Fibroblast of the aortic adventitia (primary cell): ENCODE data around the gene FBXO9. TPM values are rescaled to one million over a fixed set of nuclear protein-coding genes. Genes with fewer than 3 reads are reported as not detected.

Experiments used
- DNase-seq: peaks from one replicate; pipeline ENCODE4 v3.0.0-alpha.2; 2010; ENCODE audit warnings: low read depth
- H3K4me3 ChIP-seq: 2 replicates; pipeline ENCODE4 v1.5.1; 2011; ENCODE audit warnings: low read depth, mild to moderate bottlenecking, control low read depth, low read length, moderate library complexity
- CTCF ChIP-seq: IDR thresholded peaks from 2 replicates; pipeline ENCODE4 v1.5.1; 2011; ENCODE audit warnings: mild to moderate bottlenecking, low read length, control low read depth, inconsistent platforms; ENCODE audit not compliant: insufficient read depth
- total RNA-seq: library from RNA; depleted of rRNA; stranded (reverse); fragments of >200 nt; gene quantifications from 2 replicates; pipeline ENCODE4 v1.2.3, GENCODE V29; 2012; ENCODE audit warnings: low replicate concordance

FBXO9 gene
- total RNA-seq, 1 donor, result 45.1 TPM

GRCh38 chr6:53027131-53027718 is 38.0 kb upstream of the FBXO9 start:
- DNase-seq, result no peak
- no peak for TF ChIP-seq CTCF
- H3K4me3 ChIP-seq, result no peak overlapping the region

- no peak for TF ChIP-seq CTCF
- DNase-seq, result no peak
- H3K4me3 ChIP-seq, result no peak overlapping the region
Observed at GRCh38 chr6:53028467-53028866, 36.7 kb upstream of the FBXO9 start.

- DNase-seq, result no peak
Observed at GRCh38 chr6:53029257-53029656, 35.9 kb upstream of the FBXO9 start.

GRCh38 chr6:53029761-53030160 is 35.4 kb upstream of the FBXO9 start:
- DNase-seq, result no peak
- no peak for TF ChIP-seq CTCF
- no peak overlapping the region for H3K4me3 ChIP-seq

More at GRCh38 chr6:53029257-53029656, 35.9 kb upstream of the FBXO9 start:
- no peak for TF ChIP-seq CTCF
- H3K4me3 ChIP-seq, result no peak overlapping the region

- DNase-seq, result no peak
- no peak overlapping the region for H3K4me3 ChIP-seq
- TF ChIP-seq CTCF, result no peak
Observed at GRCh38 chr6:53031281-53031680, 33.9 kb upstream of the FBXO9 start.

- H3K4me3 ChIP-seq, result no peak overlapping the region
- no peak for TF ChIP-seq CTCF
- peak; percentile 31 for DNase-seq
Observed at GRCh38 chr6:53032849-53033248, 32.4 kb upstream of the FBXO9 start.

GRCh38 chr6:53033764-53034163 is 31.4 kb upstream of the FBXO9 start:
- DNase-seq, result peak; percentile 90
- no peak for TF ChIP-seq CTCF

More at GRCh38 chr6:53033764-53034163, 31.4 kb upstream of the FBXO9 start:
- H3K4me3 ChIP-seq, result no peak overlapping the region
